ENCODE measurements around the gene RPS25.
"Not testable (repeated sequence)": the region's sequence is repeated elsewhere in the genome, so short reads cannot be mapped to it uniquely, and the experiment has no call there.

Gene RPS25

DNA sequence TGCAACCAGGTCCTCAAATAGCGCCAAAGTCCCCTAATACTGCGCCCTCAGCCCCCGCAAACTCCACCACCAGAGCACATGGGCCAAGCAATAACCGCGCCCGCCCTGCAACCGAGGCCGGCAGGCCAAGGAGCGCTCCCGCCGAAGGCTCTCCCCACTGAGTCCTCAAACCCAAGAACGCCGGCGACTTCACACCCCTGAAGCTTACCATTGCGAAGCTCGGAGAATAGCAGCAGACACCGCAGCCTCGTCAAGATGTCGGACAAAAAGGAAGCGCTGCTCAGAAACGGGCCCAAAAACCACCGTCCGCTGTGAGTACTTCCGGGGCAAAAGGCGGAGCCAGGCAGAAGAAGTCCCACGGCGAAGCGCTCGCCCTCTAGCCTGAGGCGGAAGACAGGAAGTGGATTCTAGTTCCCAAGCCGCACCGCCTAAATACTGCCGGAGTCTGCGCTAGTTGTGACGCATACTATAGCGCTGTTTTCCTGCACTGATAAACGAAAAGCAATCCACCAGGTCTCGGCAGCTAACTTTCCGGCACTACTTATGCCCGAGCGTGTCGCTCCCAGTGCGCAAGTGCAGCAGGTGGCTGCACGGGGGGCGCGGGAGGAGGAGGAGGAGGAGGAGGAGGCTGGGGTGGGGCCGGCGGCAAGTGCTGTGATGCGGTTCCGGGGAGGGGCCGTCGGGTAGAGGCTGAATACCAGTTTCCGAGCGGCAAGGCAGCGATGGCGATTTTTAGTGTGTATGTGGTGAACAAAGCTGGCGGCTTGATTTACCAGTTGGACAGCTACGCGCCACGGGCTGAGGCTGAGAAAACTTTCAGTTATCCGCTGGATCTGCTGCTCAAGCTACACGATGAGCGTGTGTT lies at the start of gene RPS25, which contains the start of gene TRAPPC4:
TSS of gene RPS25 (minus strand) at position 270 of the 865 bp plus-strand sequence. CDS start at position 211, 59 bp downstream.
TSS of gene TRAPPC4 (plus strand) at position 693 of the 865 bp plus-strand sequence. CDS start at position 723, 30 bp downstream.
- FAIRE-seq, result peak; percentile 52

DNA sequence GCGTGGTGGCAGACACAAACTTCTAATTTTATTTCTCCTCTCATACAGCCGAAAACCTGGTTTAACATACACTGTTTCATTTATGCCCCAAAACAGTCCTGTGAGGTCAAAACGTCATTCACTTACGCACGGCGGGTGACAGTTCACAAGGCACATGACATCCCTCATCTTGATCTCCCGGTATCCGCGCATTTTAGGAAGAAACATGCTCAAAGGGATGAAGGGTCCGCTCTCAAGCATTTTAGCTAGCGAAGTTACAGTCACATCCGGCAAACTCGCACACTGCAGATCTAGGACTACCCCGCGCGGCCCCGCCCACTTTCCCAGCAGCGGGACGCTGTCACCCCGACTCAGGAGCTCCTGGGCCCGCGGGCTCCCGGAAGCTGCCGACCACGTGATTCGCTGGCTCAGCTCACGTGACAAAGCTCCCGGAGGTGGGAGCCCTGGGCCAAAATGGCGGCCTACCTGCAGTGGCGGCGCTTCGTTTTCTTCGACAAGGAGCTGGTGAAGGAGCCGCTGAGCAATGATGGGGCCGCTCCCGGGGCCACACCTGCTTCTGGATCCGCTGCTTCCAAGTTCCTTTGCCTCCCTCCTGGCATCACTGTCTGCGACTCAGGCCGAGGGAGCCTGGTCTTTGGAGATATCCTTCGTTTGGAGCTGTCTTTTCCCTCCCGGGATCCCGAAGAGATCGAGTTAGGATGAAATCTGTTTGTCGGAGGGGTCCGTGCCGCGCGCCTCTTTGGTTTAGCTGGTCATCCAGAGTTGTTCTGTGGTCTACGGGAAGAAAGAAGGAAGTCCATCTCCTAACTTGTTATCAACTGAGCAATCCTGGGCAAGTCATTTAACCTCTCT lies 49.5 kb upstream of the RPS25 start, which contains the start of gene VPS11:
TSS of gene VPS11 (plus strand) at position 448 of the 852 bp plus-strand sequence. CDS start at position 454, 6 bp downstream.
- peak; percentile 41 for FAIRE-seq

DNA sequence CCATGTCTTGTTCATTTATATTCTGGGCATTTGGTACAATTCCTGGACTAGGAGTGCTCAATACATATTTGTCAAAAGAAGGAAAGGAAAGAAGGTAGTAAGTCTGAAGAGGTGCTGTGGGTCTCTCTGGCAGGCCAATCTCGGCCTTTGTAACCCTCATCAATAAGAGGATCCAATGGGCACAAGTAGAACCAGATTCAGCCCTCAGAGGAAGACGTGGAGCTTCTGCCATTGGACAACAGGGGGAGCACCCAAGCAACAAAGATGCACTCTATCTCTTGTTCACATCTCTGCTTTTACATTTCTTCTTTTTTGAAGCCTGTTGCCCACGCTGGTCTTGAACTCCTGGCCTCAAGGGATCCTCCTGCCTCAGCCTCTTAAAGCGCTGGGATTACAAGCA lies 47.2 kb upstream of the RPS25 start:
- no peak for FAIRE-seq

DNA sequence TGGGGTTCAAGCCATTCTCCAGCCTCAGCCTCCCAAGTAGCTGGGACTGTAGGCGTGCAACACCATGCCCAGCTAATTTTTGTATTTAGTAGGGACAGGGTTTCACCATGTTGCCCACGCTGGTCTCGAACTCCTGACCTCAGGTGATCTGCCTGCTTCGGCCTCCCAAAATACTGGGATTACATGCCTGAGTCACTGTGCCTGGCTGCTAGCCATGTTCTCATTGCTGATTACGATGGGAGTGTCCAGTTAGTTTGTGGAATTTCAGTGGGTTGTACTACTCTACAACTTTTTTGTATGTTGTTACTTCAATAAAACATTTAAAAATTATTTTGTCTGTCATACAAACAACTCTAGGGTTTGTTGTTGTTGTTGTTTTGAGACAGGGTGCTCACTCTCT lies 44.6 kb upstream of the RPS25 start:
- no peak for FAIRE-seq

DNA sequence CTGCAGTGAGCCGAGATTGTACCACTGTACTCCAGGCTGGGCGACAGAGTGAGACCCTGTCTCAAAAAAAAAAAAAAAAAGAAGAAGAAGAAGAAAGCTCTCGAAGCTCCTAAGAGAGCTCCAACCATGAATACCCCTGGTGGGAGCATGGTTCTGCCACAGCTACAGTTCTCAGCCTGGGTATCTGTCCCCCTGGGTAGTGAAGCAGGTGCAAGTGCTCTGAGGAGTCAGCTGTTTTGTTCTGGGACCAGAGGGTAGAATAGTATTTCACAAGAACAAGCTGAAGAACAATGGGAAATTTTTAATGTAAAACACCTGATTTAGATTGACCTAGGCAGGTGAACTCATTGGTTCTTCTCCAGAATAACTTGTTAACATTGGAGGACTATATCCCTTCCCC lies 43.1 kb upstream of the RPS25 start:
- no peak for FAIRE-seq

DNA sequence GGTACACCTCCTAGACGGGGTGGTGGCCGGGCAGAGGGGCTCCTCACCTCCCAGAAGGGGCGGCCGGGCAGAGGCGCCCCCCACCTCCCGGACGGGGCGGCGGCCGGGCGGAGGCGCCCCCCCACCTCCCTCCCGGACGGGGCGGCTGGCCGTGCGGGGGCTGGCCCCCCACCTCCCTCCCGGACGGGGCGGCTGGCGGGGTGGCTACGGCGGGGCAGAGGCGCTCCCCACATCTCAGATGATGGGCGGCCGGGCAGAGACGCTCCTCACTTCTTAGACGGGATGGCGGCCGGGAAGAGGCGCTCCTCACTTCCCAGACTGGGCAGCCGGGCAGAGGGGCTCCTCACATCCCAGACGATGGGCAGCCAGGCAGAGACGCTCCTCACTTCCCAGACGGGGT lies 41.0 kb upstream of the RPS25 start:
- not testable (repeated sequence) for FAIRE-seq

DNA sequence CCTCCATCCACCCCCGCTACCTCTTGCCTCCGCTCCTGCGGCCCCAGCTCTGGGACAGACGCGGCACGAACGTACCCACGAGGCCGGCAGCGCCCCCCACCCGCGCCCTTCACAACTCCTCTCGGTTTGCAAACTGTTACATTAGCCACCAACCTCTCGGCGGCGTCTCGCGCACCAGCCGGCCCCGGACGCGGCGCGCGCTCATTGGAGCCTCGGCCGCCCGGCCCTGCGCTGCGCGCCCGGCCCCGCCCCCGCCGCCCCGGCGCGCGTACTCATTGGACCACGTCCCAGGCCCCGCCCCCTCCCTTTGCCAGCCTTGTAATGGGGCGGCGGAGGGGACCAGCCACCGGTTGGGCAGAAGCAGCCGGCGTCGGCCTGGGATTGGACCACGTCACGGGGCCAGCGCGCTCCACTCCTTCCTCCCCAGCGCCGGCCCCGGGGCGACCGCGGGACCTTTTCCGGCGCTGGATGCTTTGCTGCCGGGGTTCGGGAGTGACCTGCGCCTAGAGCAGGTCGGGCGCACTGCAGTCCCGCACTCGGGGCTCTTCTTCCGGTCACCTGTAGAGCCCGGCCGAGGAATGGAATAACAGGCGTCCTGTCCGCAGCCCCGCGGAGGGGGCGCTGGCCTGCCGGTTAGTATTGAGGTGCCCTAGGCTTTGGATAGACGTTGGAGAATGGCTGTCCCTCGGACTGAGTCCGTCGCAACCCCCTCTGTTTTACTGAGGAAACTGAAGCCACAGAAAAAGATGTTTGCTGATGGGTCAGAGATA lies 39.0 kb upstream of the RPS25 start, which contains the start of gene HYOU1:
TSS of gene HYOU1 (minus strand) at position 206 of the 770 bp plus-strand sequence. CDS start 1,045 bp downstream, outside the sequence.
- FAIRE-seq, result no peak

DNA sequence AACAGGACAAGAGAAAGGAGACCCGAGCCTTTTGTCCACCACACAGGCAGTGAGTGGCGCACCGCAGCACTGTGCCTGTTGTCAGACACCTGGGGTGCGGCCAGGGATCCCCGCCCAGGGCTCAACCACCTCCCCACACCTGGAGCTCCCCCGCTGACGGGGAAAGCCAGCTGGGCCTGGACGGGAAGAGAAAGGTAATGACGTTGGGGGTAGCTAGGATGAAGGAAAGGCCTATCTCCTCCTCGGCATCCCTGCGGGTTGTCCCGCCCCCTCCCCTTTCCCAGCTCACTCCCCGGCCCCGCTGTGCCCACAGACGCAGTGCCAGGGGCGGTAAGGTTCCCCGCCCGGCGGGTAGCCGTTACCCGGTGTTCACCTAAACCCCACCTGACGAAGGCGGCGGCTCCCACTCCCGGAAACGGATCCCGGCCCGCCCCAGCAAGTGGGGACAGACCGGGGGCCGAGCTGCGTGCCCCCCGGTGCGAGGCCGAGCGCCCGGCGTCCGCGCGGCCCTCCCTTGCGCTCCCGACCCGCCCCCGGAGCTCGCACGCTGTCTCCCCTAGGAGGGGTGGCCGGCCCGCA lies 38.4 kb upstream of the RPS25 start:
- FAIRE-seq, result no peak

DNA sequence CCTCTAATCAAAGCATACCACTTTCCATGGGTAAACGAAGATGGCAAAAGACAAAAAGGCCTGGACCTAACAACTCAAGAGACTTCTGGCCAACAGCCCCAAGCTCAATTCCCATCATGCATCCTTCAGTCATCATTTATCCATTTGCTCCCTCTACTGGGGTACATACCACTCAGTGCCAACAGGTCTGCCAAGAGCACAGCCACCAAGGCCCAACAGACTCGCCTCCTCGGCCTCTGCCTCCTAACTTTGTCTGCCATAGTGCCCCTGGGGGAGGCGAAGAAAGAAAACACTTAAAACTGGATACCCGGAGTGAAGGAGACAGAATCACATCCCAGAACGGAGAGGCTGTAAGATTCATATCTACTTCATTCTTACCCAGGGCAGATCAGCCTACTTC lies 37.8 kb upstream of the RPS25 start:
- no peak for FAIRE-seq

DNA sequence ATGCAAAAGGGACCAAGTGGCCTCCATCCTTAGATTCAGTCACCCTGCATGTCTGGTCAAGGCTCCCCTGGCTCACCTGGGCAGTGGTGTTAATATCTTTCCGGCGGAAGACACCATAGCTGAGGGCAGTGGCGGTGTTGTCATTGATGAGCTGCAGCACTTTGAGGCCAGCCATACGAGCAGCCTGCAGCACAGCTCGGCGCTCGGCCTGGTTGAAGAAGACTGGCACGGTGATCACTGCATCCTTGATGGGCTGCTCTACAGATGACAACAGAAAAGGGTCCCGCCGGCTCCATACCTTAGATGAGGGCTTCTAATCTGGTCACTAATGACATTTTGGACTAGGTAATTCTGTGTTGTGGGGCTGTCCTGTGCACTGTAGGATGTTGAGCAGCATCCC lies 36.3 kb upstream of the RPS25 start:
- no peak for FAIRE-seq

DNA sequence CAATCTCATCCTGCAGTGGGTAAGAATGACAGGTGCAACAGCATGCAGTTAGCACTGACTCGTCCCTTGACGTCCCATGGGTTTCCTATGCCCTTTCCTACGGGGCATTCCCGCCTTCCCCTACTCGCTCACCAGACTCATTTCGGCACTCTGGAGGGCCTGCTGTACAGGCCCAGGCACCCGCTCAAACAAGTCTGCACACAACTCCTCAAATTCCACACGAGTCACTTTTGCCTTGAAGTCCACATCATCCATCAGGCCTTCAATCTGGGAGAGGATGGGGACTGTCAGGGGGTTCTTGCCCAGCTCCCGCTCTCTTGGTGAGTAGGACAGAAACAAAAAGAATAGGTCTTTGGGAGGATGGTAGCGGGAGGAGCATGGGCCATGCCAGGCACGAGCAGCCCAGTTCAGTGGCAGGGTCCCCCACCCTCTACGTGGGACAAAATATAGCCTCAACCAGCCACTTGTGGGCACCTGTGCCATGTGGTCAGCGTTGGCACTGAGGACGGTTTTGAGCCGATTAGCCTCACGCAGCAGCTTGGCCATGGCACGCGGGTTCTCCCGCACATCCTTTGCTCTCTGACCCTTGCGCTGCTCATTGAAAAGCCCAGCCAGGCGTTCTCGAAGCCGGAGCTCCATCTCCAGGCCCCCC lies 34.1 kb upstream of the RPS25 start:
- no peak for FAIRE-seq

DNA sequence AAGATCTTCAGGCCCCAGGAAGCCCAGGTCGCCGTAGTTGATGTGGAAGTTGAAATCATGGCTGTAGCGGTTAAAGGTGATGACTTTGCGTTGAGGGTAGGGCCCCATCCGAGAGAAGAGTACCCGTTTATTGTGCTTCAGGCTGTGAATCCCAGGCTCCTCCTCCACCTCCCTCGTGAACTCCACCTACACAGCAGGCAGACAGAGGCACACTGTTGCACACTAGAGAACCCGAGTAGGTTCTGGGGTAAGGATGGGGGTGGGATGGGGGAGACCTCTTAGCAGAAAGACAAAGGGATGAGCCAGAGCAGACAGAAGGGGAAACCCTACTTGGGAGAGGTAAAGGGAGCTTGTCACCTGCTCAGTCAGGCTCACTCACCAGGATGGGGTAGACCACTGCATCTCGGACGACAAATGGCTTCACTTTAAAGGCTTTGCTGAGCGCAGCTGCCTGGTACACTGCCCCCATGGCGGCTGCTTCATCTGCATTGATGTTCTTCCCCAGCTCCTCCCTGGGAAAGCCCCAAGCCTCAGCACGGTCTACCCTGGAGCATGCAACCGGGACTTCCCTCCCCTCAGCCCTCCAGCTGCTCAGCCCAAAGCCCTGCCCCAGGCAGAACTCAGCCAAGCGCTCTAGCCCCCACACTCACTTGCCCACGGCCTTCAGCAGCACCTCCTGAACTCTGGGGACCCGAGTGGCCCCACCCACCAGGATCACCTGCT lies 33.5 kb upstream of the RPS25 start:
- no peak for FAIRE-seq

DNA sequence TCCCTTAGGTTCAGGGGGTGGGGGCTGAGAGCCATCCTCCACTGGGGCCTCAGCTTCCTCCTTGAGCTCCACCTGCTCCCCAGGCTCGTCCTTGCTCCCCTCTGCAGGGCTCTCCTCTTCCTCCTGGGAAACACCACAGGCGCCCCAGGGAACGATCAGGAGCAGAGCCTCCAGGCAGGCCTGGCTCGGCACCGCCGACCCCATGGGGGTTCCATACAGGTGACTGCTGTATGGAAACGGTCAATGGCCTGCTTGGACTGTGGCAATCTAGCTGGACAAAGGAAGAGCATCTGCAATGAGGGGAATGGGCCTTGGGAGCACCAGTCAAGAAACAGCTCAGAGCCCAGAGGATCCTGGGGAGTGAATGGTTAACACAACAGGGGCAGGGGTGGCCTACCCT lies 30.9 kb upstream of the RPS25 start:
- no peak for FAIRE-seq

DNA sequence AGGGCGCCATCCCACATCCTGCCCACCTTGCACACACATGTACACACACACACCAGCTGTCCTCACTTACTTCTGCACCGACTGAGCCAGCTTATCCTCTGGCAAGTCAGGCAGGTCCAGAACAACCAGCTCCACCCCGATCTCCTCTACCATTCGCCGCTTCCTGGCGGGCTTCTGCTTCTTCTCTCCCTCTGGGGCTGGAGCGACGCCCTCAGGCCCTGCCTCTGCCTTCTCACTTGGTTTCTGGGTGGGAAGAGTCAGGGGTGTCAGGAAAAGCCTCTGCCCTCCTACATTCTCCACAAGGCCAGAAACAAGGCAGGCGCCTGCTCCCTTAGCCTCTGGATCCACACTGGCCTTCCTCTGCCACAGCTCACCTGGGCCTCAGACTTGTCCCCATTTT lies 30.5 kb upstream of the RPS25 start:
- FAIRE-seq, result no peak

DNA sequence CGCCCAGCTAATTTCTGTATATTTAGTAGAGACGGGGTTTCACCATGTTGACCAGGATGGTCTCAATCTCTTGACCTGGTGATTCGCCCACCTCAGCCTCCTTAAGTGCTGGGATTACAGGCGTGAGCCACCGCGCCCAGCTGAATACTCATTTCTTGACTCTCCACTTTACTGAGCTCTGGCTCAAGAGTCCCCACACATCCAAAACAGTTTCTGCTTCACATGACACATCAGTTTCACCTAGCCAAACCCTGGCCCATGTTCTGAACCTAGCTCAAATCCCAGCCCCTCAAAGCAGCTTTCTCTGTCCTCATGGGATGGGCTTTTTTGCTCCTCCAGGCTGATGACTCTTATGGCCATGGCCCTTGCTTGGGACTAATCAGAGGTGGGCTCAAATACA lies 29.1 kb upstream of the RPS25 start:
- FAIRE-seq, result no peak

DNA sequence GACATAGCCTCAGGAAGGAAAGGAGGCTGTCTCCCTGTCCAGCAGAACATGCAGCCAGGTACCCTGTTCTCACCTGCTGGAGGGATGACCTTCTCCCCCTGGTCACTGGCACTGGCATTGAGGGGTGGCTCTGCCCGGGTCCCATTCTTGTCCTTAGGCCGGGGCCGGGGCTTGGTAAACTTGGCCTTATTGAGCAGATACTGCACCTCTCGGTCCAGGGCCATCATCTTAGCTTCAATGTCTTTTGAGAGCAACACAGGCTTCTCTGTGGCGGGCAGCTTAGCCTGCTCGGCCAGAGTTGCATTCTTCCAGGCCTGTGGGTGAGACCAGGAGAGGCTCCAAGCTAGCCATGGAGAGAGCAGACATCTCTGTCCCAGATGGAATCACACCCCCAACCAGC lies 28.3 kb upstream of the RPS25 start:
- FAIRE-seq, result no peak

DNA sequence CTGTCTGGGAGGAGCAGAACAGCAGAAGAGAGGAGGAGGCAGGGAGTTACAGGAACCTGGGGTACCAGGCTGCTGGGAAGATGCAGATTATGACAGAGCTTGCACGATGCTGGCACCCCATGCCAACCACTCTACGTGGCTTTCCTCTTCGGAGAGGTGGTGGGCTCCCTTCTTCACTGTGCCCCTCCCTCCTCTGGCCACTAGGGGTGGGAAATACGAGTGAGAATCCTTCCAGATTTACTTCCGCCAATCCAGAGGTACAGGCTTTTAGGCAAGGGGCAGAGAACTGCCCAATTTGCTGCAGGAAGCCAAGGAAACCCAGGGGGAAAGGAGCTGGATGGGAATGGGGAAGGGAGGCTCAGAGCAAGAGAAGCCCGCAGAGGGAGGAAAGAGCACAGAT lies 26.6 kb upstream of the RPS25 start:
- no peak for FAIRE-seq

DNA sequence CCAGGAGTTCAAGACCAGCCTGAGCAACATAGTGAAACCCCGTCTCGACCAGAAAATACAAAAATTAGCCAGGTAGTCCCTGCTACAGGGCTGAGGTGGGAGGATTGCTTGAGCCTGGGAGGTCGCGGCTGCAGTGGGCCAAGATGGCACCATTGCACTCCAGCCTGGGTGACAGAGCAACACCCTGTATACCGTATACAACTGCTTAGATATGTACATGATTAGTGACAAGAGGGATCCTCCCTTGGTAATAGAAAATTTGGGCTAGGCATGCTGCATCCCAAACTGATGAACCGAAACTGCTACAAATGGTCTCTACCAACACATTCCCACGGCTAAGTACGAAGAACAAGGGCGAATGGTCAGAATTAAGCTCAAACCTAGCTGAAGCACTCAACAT lies 24.8 kb upstream of the RPS25 start:
- no peak for FAIRE-seq

DNA sequence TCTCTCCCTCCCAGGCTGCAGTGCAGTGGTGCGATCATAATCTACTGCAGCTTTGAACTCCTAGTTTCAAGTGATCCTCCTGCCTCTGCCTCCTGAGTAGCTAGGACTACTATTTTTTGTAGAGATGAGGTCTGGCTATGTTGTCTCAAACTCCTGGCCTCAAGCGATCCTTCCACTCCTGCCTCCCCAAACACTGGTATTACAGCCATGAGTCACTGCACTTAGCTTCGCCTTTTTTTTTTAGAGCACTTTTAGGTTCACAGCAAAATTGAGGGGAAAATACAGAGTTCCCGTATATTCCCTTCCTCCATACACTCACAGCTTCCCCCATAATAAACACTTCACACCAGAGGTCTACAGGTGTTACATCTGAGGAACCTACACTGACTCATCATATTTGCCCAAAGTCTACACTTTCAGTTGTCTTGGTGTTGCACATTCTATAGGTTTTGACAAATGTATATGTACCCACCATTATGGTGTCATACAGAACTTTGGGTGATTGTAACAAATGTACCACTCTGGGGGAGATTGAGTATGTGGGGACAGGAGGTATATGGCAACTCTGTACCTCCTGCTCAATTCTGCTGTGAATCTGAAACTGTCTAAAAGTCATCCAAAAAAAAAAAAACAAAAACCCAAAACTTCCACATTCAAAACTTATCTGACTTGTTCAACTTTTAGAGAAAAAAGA lies 23.8 kb upstream of the RPS25 start:
- no peak for FAIRE-seq

DNA sequence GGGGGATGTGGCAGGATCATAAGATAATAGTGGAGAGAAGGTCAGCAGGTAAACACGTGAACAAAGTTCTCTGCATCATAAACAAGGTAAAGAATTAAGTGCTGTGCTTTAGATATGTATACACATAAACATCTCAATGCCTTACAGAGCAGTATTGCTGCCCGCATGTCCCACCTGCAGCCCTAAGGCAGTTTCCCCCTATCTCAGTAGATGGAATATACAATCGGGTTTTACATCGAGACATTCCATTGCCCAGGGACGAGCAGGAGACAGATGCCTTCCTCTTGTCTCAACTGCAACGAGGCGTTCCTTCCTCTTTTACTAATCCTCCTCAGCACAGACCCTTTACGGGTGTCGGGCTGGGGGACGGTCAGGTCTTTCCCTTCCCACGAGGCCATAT lies 21.3 kb upstream of the RPS25 start:
- not testable (repeated sequence) for FAIRE-seq
